Esophagus muscularis mucosa (tissue), 3 donors: Measurements from ENCODE around the gene COPS8.

Source experiments
- EP300 ChIP-seq: sonication (generic); formaldehyde crosslinking; IDR thresholded peaks from one replicate; pipeline ENCODE4 v1.6.1; 2017; ENCODE audit warnings: antibody characterized with exemption
- TF ChIP-seq, protein P1 (sequence below), 3 experiments: fragments of 200-600 bp in 2 of 3; fragments of 450-650 bp in 1 of 3; sonication (generic) in 2 of 3; IDR thresholded peaks; one replicate each; pipeline ENCODE4 v1.5.1; 2017 to 2019; ENCODE audit warnings: antibody characterized with exemption in 3 of 3, mild to moderate bottlenecking in 2 of 3, moderate library complexity in 1 of 3

- TF ChIP-seq, protein P1, sequence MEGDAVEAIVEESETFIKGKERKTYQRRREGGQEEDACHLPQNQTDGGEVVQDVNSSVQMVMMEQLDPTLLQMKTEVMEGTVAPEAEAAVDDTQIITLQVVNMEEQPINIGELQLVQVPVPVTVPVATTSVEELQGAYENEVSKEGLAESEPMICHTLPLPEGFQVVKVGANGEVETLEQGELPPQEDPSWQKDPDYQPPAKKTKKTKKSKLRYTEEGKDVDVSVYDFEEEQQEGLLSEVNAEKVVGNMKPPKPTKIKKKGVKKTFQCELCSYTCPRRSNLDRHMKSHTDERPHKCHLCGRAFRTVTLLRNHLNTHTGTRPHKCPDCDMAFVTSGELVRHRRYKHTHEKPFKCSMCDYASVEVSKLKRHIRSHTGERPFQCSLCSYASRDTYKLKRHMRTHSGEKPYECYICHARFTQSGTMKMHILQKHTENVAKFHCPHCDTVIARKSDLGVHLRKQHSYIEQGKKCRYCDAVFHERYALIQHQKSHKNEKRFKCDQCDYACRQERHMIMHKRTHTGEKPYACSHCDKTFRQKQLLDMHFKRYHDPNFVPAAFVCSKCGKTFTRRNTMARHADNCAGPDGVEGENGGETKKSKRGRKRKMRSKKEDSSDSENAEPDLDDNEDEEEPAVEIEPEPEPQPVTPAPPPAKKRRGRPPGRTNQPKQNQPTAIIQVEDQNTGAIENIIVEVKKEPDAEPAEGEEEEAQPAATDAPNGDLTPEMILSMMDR (IDR thresholded peaks at IDR 0.05), result peak; percentile 66 to 80 (median 66)
- TF ChIP-seq EP300, result no peak
Observed at GRCh38 chr2:237092920-237093781, 7.5 kb downstream of the COPS8 start.
